Endothelial cell of umbilical vein (primary cell): ENCODE data around the gene TSNAX.

Experiments used
- EZH2 ChIP-seq: IDR thresholded peaks from 2 replicates; pipeline ENCODE4 v1.6.1; 2012; ENCODE audit warnings: borderline replicate concordance, low read depth, mild to moderate bottlenecking, moderate library complexity, low read length, inconsistent platforms; ENCODE audit not compliant: severe bottlenecking
- POLR2AphosphoS5 ChIP-seq: IDR thresholded peaks from 2 replicates; pipeline ENCODE4 v1.6.1; 2012; ENCODE audit warnings: low read depth, mild to moderate bottlenecking, control low read depth, low read length, moderate library complexity; ENCODE audit not compliant: insufficient read depth

DNA sequence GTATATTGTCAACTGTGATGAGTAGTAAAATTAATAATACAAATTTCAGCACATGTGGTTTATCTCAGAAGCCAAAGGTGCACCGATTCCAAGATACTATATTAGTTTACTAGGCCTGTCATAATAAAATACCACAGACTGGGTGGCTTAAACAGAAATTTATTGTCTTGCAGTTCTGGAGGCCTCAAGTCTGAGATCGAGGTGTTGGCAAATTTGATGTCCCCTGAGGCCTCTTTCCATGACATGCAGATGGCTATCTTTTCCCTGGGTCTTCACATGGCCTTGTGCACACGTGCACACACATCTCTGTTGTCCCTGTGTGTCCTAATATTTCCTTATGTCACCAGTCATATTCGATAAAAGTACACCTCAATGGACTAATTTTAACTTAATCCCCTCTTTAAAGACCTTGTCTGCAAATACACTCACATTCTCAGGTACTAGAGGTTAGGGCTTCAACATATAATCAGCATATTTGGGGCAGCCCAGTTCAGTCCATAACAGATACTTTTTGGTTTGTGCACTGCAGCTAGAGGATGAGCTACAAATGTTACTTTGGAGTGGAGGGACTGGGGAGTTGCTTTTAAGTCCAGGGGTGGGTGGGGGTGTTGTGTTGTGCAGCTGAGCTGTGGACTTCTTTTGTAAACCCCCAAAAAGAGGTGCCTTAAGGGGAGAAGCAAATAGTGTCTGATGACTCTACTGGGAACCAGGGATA, 21.4 kb downstream of the TSNAX start:
- no peak for TF ChIP-seq EZH2
- TF ChIP-seq POLR2AphosphoS5, result no peak
